Nephron (organoid): ENCODE results near the gene CORT.

Experiments
- H3K27ac Mint-ChIP-seq, 3 experiments: 2 replicates each; pipeline ENCODE4 v1.8.0; 2020; ENCODE audit warnings: mixed read lengths in 3 of 3, mild to moderate bottlenecking in 2 of 3, moderate library complexity in 1 of 3
- H3K27me3 Mint-ChIP-seq: 2 replicates; pipeline ENCODE4 v1.8.0; 2021; ENCODE audit warnings: low read depth, mild to moderate bottlenecking, moderate library complexity, mixed read lengths
- H3K36me3 Mint-ChIP-seq: 2 replicates; pipeline ENCODE4 v1.8.0; 2020; ENCODE audit warnings: low read depth, mixed read lengths
- H3K4me1 Mint-ChIP-seq: 2 replicates; pipeline ENCODE4 v1.8.0; 2020; ENCODE audit warnings: mixed read lengths
- H3K4me3 Mint-ChIP-seq, 3 experiments: 2 replicates each; pipeline ENCODE4 v1.8.0; 2020; ENCODE audit warnings: mild to moderate bottlenecking in 3 of 3, mixed read lengths in 3 of 3, moderate library complexity in 2 of 3
- H3K9me3 Mint-ChIP-seq: 2 replicates; pipeline ENCODE4 v1.8.0; 2020; ENCODE audit warnings: mixed read lengths
- CTCF ChIP-seq, 3 experiments: fragments of 200-600 bp; sonication (generic); IDR thresholded peaks; one replicate each; pipeline ENCODE4 v1.5.0; 2021; ENCODE audit warnings: antibody characterized with exemption in 3 of 3; ENCODE audit not compliant: unreplicated experiment in 3 of 3

Gene CORT

GRCh38 chr1:10444795-10445397, 4.9 kb upstream of the CORT start:
- TF ChIP-seq CTCF (IDR thresholded peaks at IDR 0.05; ENCODE audit: unreplicated experiment in 3 of 3): no peak
- Mint-ChIP-seq H3K27me3 (no peaks in the 10 kb centered on the region), H3K4me1 (peaks cover 4% of the 10 kb centered on the region), H3K36me3 (peaks cover 18% of the 10 kb centered on the region), H3K27ac (no peak overlapping the region), H3K9me3 (no peaks in the 10 kb centered on the region), H3K4me3 (no peak overlapping the region)

GRCh38 chr1:10446790-10447422, 2.9 kb upstream of the CORT start:
- Mint-ChIP-seq H3K36me3 (peaks cover 10% of the 10 kb centered on the region), H3K4me1 (peaks cover 23% of the 10 kb centered on the region), H3K27ac (no peak overlapping the region), H3K4me3 (no peak overlapping the region), H3K27me3 (no peaks in the 10 kb centered on the region), H3K9me3 (no peaks in the 10 kb centered on the region)
- TF ChIP-seq CTCF (IDR thresholded peaks at IDR 0.05; ENCODE audit: unreplicated experiment in 3 of 3): no peak

GRCh38 chr1:10450156-10450814, 454 bp downstream of the CORT start:
- Mint-ChIP-seq H3K27me3 (no peaks in the 10 kb centered on the region), H3K4me1 (peaks cover 23% of the 10 kb centered on the region), H3K27ac (peak overlapping the region; percentile 69 to 86 (median 77)), H3K36me3 (peaks cover 9% of the 10 kb centered on the region), H3K4me3 (peak overlapping the region; percentile 26 to 46 (median 35)), H3K9me3 (no peaks in the 10 kb centered on the region)
- TF ChIP-seq CTCF (IDR thresholded peaks at IDR 0.05; ENCODE audit: unreplicated experiment in 3 of 3): no peak

- Mint-ChIP-seq H3K27ac (peak overlapping the region; percentile 64 to 86 (median 77)), H3K36me3 (peaks cover 9% of the 10 kb centered on the region), H3K4me1 (peaks cover 23% of the 10 kb centered on the region), H3K27me3 (no peaks in the 10 kb centered on the region), H3K9me3 (no peaks in the 10 kb centered on the region), H3K4me3 (peak overlapping the region; percentile 3 to 26 (median 8))
- TF ChIP-seq CTCF (IDR thresholded peaks at IDR 0.05; ENCODE audit: unreplicated experiment in 3 of 3): no peak
Measured at GRCh38 chr1:10450836-10451235, 1.0 kb downstream of the CORT start.

- Mint-ChIP-seq H3K9me3 (no peaks in the 10 kb centered on the region), H3K27ac (peak overlapping the region; percentile 64 to 86 (median 77)), H3K36me3 (peaks cover 13% of the 10 kb centered on the region), H3K27me3 (no peaks in the 10 kb centered on the region), H3K4me3 (peak overlapping the region; percentile 3 to 26 (median 8)), H3K4me1 (peaks cover 23% of the 10 kb centered on the region)
- TF ChIP-seq CTCF (IDR thresholded peaks at IDR 0.05; ENCODE audit: unreplicated experiment in 3 of 3): no peak
Measured at GRCh38 chr1:10451287-10451686, 1.5 kb downstream of the CORT start.
